Panc1 (cell line): ENCODE data around the gene KCNAB1. TPM values are rescaled to one million over a fixed set of nuclear protein-coding genes. Genes with fewer than 3 reads are reported as not detected.

Experiments used
- ATAC-seq: fragments of 200-7000 bp; cut with Tn5 transposase; 2 replicates; pipeline ENCODE4 v1.9.1; 2020; ENCODE audit warnings: mild to moderate bottlenecking, moderate library complexity
- BruUV-seq: library from RNA; stranded (reverse); fragments of 400-500 nt; replicated peaks from 2 replicates; lab custom pipeline; 2021; lab: Mats Ljungman, UMichigan
- CTCF ChIA-PET: fragments of 300-600 bp; sonication (Branson Sonifier 250); formaldehyde crosslinking; loops from one replicate; lab custom pipeline; 2022; ENCODE audit warnings: antibody characterized with exemption; lab: Charles Lee
- POLR2A ChIA-PET: fragments of 300-600 bp; sonication (Branson Sonifier 250); formaldehyde crosslinking; loops from one replicate; lab custom pipeline; 2022; ENCODE audit warnings: antibody characterized with exemption; lab: Charles Lee
- DNase-seq: peaks from one replicate; pipeline ENCODE4 v3.0.0-alpha.2; 2010; ENCODE audit warnings: low read depth, low spot score
- H3K27ac ChIP-seq: 2 replicates; pipeline ENCODE4 v1.5.1; 2011; ENCODE audit warnings: mild to moderate bottlenecking, low read length, inconsistent platforms
- H3K27me3 ChIP-seq: fragments of 200-500 bp; sonication (Bioruptor generic); 2 replicates; pipeline ENCODE4 v1.6.0; 2014; ENCODE audit warnings: low read length, inconsistent platforms; ENCODE audit not compliant: control insufficient read depth, insufficient read depth
- H3K36me3 ChIP-seq: fragments of 200-500 bp; sonication (Bioruptor generic); 2 replicates; pipeline ENCODE4 v1.5.1; 2014; ENCODE audit warnings: inconsistent platforms, mild to moderate bottlenecking, low read length, moderate library complexity; ENCODE audit not compliant: control insufficient read depth, insufficient read depth
- H3K4me1 ChIP-seq: 2 replicates; pipeline ENCODE4 v1.5.1; 2011; ENCODE audit warnings: inconsistent platforms, mild to moderate bottlenecking, low read length, moderate library complexity; ENCODE audit not compliant: control insufficient read depth, insufficient read depth
- H3K4me3 ChIP-seq, 2 experiments: 2 replicates each; pipeline ENCODE4 v1.5.1; 2011 to 2012; ENCODE audit warnings: low read depth in 2 of 2, low read length in 2 of 2, mild to moderate bottlenecking in 2 of 2, inconsistent platforms in 1 of 2, moderate library complexity in 1 of 2
- H3K9me3 ChIP-seq: fragments of 200-500 bp; sonication (Bioruptor generic); 2 replicates; pipeline ENCODE4 v1.5.1; 2014; ENCODE audit warnings: low read depth, mild to moderate bottlenecking, inconsistent platforms, low read length, moderate library complexity; ENCODE audit not compliant: control insufficient read depth, insufficient read depth
- CTCF ChIP-seq: fragments of 450-650 bp; IDR thresholded peaks from 2 replicates; pipeline ENCODE4 v1.5.1; 2017; ENCODE audit warnings: mild to moderate bottlenecking
- POLR2AphosphoS5 ChIP-seq: IDR thresholded peaks from 2 replicates; pipeline ENCODE4 v1.6.1; 2012; ENCODE audit warnings: mild to moderate bottlenecking, low read depth, low read length, moderate library complexity
- REST ChIP-seq, 2 experiments: IDR thresholded peaks; 2 replicates each; pipeline ENCODE4 v1.6.1; 2011 to 2012; ENCODE audit warnings: low read depth in 2 of 2, control low read depth in 1 of 2, low read length in 1 of 2, mild to moderate bottlenecking in 1 of 2, moderate library complexity in 1 of 2; ENCODE audit not compliant: insufficient read depth in 1 of 2
- SIN3A ChIP-seq: IDR thresholded peaks from 2 replicates; pipeline ENCODE4 v1.6.1; 2012; ENCODE audit warnings: low read depth, mild to moderate bottlenecking, low read length, moderate library complexity, borderline replicate concordance; ENCODE audit not compliant: insufficient read depth
- TCF7L2 ChIP-seq: IDR thresholded peaks from 2 replicates; pipeline ENCODE4 v1.6.1; 2011; ENCODE audit warnings: mild to moderate bottlenecking, low read depth, low read length, inconsistent platforms
- in situ Hi-C: cut with HindIII; loops from 2 replicates; pipeline ENCODE4 v1.10.0; 2016; ENCODE audit warnings: low sequenced_read_pairs, low pct_unique_long_range_greater_than_20kb
- intact Hi-C: fragments of 100-400 bp; cut with micrococcal nuclease; formaldehyde crosslinking; loops from one replicate; pipeline ENCODE4 v1.10.0; 2022; ENCODE audit not compliant: unreplicated experiment
- total RNA-seq: library from RNA; stranded (reverse); gene quantifications from one replicate; pipeline ENCODE4 v1.2.1, GENCODE V29; 2021; ENCODE audit not compliant: unreplicated experiment

The KCNAB1 gene
- total RNA-seq, 1 experiment from 2014 or later = not detected

DNA sequence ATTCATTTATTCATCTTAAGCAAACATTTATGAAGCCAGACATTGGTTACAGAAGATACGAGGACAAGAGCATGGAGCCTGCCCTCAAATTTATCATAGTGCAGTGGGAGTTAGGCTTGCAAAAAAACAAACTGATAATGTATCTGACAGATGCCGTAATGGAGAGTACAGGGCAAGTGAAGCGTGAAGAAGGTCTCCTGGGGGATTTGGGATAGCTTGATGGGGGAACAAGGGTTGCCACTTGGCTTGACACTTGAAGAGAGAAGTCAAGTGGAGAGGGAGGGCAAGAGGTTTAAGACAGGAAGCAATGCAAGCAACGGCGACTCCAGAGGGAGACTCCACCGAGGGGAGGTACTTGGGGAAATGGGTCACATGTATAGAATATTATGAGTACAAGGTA, 305.3 kb downstream of the KCNAB1 start:
- Histone ChIP-seq H3K9me3 (no peaks in the 10 kb centered on the region), H3K36me3 (no peaks in the 10 kb centered on the region), H3K4me1 (no peaks in the 10 kb centered on the region), H3K27ac (no peak overlapping the region), H3K4me3 (no peak overlapping the region), H3K27me3 (no peaks in the 10 kb centered on the region; the same call in 1 of the 2 replicates)
- POLR2A ChIA-PET = no interaction called here
- no TSS peak for BruUV-seq
- intact Hi-C loops = no loop called here
- TF ChIP-seq POLR2AphosphoS5 (no peak), SIN3A (no peak), TCF7L2 (no peak), CTCF (no peak), REST (IDR thresholded peaks at IDR 0.05; ENCODE audit: insufficient read depth in 1 of 2, low read depth in 2 of 2, low read length in 1 of 2) (no peak)
- in situ Hi-C loops = no loop called here
- no peak for DNase-seq
- CTCF ChIA-PET = interaction anchor here (0.6 kb wide), 1 partner anchor 808 kb away, joined by 7 read pairs; no protein-coding TSS in a partner anchor
- ATAC-seq = no peak

DNA sequence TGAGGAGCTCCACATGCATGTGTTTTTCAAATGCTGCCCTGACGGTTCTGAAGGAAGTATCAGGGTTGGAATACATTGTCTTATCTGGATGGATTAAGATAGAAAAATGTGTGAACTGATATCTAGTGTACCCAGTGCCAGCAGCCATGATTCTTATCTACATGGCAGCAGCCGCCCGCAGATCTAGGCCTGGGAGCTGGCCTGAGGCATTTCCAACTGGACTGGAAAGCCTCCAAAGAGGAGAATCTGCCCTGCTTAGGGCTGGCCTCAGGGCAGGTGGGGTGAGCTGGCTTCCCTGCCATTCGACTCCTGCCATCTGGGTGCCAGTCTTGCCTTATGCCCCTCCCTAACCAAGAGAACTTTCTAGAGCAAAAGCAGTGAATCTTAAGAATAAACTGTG, 308.7 kb downstream of the KCNAB1 start:
- no TSS peak for BruUV-seq
- intact Hi-C loops = no loop called here
- POLR2A ChIA-PET = interaction anchor here (0.5 kb wide), 1 partner anchor 787 kb away, joined by 3 read pairs; no protein-coding TSS in a partner anchor

More for the DNA sequence above, 308.7 kb downstream of the KCNAB1 start:
- H3K4me1 ChIP-seq = no peaks in the 10 kb centered on the region
- no peak overlapping the region for H3K27ac ChIP-seq
- TF ChIP-seq SIN3A (no peak), POLR2AphosphoS5 (no peak), REST (IDR thresholded peaks at IDR 0.05; ENCODE audit: insufficient read depth in 1 of 2, low read depth in 2 of 2, low read length in 1 of 2) (no peak), TCF7L2 (no peak), CTCF (no peak)
- H3K4me3 ChIP-seq = no peak overlapping the region
- in situ Hi-C loops = no loop called here
- ATAC-seq (no peak), DNase-seq (no peak)
- H3K27me3 ChIP-seq = no peaks in the 10 kb centered on the region; the same call in 1 of the 2 replicates
- H3K9me3 ChIP-seq = no peaks in the 10 kb centered on the region
- CTCF ChIA-PET = no interaction called here
- no peaks in the 10 kb centered on the region for H3K36me3 ChIP-seq
